CD4-positive, alpha-beta T cell treated with Interleukin-4 for 4 hours (primary cell): Measurements from ENCODE around the gene MED22.
"Not testable (repeated sequence)": the region's sequence is repeated elsewhere in the genome, so short reads cannot be mapped to it uniquely, and the experiment has no call there.

Experiments used
- DNase-seq: peaks from one replicate; pipeline ENCODE4 v3.0.0-alpha.2; 2020

The MED22 gene

DNA sequence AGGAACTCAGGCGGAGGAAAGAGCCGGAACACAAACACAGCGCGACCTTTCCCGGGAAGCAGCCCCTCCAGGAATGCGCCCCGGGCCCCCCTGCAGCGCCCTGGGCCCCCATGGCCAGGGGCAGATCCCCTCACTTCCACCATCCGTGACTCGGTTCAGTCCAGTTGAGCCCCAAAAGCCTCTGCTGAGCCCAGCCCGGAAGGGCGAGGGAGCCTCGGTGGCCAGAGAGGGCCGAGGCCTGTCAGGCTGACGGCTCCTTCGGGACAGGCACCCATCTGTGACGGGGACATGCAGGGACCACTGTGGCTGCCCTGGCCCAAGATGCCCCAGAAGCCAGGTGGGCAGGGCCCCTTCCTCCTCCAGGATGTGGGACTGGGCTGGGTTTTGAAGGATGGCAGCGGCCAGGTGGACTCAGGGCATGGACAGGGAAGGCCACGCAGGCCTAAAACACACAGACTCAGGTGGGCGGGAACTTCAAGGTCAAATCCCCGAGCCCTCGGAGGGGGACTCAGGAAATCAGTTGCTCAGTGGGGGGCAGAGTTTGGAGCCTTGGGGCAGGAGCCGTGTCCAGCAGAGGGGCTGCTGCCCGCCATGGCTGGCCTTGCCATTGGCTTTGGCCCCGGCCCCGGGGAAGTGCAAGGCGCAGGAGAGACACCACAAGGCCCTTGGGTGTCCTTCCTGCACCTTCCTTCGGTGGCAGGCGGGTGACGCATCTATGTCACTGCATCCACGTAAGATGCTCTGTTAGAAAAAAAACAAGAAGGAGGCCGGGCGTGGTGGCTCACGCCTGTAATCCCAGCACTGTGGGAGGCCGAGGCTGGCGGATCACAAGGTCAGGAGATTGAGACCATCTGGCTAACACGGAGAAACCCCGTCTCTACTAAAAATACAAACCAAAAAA lies 43.2 kb downstream of the MED22 start:
- DNase-seq = no peak

DNA sequence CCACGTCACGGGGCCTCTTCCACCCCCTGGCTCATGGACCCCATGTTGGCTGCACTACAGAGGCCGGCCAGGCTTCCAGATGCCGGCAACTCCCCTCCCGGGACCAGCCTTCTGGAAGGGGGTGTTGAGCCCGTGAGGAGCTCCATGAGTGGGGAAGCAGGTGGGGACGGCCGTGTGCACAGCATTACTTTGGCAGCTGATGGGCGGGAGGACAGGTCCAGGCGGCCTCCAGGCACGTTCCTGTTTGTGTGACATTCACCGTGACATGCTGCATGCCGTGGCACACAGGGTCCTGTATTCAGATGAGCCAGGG lies 43.8 kb downstream of the MED22 start:
- DNase-seq = no peak

DNA sequence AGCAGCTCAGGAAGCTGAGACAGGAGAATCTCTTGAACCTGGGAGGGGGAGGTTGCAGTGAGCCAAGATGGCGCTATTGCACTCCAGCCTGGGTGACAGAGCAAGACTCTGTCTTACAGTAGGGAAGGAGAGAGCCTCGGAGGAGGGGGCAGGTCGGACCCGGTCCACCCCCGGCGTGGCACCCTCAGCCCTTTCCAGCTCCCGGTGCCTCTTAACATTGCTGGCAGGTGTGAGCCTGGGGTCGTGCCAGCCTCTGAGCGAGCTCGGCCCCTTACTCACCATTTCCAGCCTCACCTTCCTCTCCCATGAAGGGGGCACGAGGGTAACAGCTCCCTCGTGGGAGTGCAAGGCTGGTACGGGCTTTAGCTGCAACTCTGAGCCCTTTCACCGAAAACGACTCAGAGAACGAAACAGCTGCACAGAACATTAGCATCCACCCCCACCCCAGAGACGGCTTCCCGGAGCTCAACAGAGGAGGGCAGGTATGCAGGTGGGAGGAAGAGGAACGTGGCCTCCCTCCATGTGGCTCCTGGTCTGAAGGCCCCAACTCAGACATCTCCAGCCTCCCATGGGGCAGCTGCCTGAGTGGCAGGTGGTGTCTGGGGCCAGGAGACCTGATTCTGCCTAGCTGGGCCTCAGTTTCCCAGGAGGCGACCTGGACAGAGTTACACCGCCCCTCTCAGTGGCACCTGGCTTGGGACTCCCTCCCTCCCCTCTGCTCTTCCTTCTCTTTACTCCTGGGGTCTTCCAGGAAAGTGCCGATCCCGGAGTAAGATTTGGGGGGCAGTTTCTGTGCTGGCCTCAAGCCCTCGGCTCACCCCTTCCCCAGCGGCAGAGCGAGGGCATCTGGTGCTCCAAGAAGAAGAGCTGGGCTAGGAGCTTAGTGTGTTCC lies 44.4 kb downstream of the MED22 start:
- no peak for DNase-seq

DNA sequence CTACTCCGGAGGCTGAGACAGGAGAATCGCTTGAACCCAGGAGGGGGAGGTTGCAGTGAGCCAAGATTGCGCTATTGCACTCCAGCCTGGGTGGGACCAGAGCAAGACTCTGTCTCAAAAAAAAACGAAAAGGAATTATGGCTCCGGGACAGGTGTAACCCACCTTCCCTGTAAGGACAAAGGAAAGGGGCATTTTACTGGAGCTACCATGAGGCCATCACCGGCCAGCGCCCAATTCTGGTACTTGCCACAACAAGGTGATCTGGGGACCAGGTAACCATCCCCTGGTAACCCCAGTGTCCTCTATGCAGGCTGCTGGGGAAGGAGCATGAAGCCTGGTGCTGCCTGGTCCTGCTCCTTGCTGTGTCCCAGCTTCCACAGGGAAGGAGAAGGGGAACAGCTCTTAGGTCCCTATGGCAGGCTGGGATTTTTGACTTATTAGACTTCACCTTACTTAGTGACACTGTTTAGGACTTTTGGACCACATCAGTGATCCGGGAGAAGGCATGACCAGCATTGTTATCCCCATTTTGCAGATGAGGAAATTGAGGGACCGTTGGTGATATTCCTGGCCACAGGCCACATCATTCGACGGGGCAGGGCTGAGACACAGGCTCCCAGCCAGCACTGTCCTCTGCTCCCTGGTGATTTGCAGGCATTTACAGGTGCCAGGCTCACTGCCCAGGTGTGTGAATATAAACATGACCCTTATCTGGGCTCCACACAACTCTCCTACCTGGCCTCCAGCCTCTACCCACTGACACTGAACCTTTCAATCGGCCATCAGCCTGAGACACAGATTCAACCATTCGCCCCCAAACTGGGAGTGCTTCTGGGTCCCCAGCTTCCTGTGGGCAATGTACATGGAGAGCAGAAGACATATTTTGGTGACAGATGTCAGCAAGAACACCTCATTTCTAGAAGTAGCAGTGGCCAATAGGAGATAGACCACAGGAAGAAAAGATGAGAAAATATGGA lies 46.4 kb downstream of the MED22 start:
- no peak for DNase-seq

DNA sequence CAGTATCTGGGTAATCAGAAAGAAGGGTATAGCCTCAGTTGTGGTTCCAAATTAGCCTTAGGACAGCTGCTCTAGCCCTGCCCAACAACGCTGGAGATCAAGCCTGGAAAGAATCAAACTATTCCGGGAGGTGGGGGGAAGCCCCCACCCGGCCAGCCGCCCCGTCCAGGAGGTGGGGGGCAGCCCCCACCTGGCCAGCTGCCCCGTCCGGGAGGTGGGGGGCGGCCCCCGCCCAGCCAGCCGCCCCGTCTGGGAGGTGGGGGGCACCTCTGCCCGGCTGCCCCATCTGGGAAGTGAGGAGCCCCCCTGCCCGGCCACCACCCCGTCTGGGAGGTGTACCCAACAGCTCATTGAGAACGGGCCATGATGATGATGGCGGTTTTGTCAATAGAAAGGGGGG lies 47.9 kb downstream of the MED22 start:
- DNase-seq = not testable (repeated sequence)

DNA sequence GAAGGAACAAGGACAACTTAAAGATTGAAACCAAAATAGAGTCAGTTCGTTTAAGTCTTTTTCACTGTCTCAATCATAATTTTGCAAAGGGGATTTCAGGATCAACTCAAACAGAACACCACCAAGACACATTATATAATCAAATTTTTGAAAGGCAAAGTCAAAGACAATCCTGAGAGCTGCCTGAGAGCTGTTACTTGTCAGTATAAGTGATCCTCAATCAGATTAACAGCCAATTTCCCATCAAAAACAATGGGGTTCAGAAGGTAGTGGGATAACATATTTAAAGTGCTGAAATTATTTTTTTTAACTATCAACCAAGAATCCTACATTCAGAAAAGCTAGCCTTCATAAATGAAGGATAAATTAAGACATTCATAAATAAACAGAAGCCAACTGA lies 53.7 kb downstream of the MED22 start:
- no peak for DNase-seq

DNA sequence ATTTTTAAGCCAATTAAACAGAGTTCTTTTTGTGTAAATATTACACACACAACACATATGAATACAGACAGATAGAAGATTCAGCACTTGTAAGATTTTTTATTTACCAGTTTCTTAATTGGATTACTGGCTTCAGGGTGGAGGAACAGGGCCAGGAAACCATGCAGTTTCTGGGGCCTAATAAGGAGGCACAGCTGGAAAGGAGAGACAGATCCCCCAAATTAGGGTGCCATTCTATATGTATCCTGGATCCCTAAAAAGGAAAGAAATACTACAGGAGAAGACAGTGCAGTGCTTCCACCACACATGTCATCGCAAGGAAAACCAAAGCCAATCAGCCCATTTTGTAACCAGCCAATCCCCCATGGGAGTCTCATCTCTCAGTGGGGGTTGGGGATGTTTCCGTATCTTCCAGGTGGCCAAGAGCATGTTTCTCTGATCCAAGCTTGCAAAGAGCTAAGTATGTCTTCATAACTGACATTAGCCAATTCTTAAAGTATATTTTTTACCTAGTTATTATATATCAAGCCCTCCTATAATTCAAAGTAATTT lies 57.1 kb downstream of the MED22 start:
- no peak for DNase-seq
